Measurements from ENCODE around the gene ATMIN.

The ATMIN gene

DNA sequence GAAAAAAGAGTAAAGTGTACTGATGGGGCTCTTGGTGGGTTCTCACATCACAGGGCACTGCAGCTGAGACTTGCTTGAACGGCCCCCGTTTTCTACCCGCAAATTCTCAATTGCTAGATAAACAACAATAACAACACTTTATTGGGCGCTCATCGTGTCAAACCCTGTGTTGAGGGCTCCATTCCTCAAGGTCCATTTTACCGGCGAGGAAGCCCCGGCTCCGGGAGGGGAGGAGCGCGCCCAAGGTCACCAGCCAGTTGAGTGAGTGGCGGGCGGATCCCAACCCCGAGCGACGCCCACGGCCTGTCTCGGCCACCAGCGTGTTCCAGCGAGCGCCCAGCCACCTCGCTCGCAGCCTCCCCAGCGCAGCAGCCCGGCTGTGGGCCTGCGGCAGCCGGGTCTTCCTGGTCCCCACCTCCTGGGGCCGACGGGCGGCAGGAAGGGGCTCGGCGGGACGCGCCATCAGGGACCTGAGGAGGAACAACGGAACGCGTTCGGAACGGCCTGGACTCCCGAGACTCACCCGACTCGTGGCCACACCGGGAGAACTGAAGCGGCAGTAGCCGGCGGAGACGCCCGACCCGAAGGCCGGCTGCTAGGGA lies 29.3 kb upstream of the ATMIN start:
- DNase-seq (ENCODE audit: low spot score) = peak; percentile 71

DNA sequence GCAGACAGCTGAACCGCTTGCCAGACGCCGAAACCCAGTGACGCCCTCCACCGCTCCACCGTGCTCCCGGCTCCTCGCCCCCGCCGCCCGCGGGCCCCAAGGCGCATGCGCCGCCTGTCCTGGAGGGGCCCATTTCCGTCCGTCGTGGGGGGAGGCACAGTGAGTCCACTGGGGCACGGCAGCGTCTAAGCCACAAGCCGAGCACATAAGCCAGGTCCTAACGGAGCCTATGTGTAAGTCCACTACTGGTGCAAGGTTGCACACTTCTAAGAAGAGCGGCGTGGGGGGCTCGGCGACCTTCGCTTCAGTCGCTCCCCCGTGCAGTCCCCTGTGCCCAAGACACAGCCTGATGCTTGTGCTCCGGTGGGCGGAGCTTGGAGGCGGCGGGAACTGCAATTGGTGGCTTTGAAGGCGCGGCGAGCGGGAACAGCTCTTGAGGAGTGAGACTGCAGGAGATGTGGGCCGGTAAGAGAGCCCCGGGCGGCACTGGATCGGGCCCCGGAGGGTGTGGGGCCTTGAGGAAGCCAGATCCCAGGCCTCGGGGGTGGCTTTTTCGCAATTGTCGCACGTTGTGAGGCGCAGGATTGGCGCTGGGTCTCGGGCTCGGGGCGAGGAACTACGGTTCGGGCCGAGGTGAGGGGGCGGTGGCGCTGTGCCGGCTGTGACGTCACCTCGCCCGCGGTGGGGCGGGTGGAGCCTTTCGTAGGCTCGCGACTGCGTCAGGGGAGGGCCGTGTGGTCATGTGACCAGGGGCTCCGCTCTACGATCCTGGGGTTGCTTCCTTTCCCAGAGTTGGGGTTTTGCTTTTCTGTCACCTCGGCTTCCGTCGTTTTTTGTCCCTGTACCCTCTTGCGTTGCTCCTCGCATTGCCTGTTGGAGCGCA lies 28.6 kb upstream of the ATMIN start, which contains the start of the genes CENPN and CMC2:
Gene CENPN (plus strand): TSS at position 402 of the 883 bp plus-strand sequence. CDS start 4,726 bp downstream, outside the sequence.
Gene CMC2 (minus strand): TSS at position 73 of the 883 bp plus-strand sequence. CDS start 9,491 bp downstream, outside the sequence.
- DNase-seq (ENCODE audit: low spot score) = peak; percentile 96

DNA sequence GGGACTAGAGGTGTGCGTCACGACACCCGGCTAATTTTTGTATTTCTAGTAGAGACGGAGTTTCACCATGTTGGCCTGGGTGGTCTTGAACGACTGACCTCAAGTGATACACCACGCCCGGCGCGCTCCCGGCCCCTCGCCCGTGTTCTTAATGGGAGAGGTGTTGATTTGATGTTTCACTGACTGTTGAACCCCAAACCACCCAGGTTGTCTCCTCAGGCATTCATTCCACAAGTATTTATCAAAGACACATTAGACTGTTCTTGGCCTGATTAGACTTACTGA lies 27.2 kb upstream of the ATMIN start:
- no peak for DNase-seq (ENCODE audit: low spot score)

DNA sequence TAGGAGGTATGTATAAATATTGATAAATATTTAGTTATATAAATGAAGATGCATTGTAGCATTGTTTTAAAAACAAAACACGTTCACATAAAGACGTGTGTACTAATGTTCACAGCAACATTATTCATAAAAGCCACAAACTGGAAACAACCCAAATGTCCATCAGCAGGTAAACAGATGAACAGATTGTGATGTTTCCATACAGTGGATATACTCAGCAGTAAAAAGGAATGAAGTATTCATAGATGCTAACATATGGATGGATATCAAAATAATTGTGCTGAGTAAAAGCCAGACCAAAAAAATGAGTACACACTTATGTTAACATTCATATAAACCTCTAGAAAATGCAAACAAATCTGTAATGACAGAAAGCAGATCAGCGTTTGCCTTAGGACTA lies 22.7 kb upstream of the ATMIN start:
- DNase-seq (ENCODE audit: low spot score) = no peak

DNA sequence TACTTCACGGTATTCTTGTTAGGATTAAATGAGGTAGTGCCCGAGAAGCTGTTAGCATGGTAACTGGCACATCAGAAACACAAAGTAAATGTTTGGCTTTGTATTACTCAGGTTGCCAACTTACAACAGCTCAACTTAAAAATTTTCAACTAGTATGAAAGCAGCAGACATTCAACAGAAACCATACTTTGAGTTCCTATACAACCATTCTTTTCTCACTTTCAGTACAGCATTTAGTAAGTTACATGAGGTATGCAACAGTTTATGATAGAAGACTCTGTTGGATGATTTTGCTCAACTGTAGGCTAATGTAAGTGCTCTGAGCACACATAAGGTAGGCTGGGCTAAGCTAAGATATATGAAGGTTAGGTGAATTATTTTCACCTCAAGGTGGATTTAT lies 21.0 kb upstream of the ATMIN start:
- DNase-seq (ENCODE audit: low spot score) = no peak

DNA sequence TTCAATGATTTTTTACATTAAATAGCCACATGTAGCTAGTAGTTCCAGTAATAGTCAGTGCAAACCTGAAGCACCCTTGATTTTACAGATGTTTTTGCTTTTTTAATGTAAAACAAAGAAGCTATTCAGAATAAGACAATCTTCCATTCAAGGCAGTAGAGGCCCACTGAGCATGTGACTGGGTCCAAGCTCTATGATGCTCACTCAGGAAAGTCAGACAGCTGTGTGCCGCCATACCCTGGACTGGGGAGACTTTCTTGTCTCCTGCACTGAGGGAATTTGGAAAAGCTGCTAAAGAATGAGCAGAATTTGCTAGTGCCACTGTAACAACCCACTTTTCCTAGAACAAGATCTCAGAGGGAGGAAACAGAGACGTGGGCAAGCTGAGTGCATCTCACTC lies 17.1 kb upstream of the ATMIN start:
- DNase-seq (ENCODE audit: low spot score) = no peak

DNA sequence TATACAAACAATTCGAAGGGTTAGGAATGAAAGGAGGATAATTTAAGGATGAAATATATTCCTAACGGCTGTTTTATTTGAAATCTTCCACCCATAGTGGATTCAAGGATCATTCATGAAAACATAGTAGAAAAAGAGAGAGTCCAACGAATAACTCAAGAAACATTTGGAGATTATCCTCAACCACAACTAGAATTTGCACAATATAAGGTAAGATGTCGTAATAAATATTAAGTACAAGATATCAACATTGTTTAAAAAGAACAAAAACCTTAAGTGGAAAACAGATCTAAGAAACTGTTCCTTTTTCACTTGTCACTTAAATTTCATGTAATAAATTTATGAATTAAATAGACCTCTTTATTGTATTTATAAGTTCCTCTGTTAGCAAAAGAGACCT lies 9.2 kb upstream of the ATMIN start:
- DNase-seq (ENCODE audit: low spot score) = no peak

DNA sequence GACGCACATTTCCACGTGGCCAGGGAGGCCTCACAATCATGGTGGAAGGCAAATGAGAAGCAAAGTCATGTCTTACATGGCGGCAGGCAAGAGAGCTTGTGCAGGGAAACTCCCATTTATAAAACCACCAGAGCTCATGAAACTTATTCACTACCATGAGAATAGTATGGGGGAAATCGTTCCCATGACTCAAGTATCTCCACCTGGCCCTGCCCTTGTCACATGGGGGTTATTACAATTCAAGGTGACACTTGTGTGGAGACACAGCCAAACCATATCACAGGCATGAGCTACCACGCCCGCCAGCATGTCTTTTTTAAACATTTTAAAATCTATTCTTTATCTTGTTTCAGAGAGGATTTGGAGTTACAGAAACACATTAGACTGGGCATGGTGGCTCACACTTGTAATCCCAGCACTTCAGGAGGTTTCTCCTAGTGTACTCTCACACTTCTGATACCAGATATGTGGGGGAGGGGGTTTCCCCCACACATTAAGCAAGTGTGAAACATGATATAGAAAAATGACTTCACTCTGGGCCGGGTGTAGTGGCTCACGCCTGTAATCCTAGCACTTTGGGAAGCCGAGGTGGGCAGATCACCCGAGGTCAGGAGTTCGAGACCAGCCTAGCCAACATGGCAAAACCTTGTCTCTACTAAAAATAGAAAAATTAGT lies 5.6 kb upstream of the ATMIN start:
- no peak for DNase-seq (ENCODE audit: low spot score)

DNA sequence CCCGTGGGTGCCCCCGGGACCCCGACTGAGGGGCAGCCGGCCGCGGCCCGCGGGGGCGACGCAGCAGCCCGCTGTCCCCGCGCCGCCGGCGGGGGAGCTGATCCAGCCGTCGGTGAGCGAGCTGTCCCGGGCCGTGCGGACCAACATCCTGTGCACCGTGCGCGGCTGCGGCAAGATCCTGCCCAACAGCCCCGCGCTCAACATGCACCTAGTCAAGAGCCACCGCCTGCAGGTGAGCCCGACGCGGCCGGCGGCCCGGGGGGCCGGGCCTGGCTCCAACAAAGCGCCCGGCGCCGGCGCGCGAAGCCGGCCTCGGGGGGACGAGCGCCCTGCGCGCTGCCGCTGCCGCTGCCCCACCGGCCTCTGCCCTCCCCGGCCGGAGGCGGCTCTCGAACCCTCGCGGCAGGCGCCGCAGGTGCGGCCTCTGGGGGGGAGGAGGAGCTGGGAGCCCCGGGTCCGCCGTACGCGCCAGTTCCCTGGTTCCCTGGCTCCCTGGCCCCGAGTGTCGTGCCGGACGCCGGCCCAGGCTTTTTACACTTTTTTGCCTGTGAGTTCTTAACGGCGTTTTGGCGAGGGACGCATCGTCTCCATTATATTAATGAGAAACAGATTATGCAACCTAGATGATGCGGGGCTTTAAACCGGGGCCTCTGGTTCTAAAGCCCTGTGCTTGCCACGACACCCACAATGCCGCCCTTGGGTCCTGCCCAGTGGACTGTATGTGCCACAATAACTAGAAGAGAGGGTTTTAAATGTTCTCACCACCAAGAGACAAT lies 521 bp downstream of the ATMIN start:
- DNase-seq (ENCODE audit: low spot score) = peak; percentile 16

DNA sequence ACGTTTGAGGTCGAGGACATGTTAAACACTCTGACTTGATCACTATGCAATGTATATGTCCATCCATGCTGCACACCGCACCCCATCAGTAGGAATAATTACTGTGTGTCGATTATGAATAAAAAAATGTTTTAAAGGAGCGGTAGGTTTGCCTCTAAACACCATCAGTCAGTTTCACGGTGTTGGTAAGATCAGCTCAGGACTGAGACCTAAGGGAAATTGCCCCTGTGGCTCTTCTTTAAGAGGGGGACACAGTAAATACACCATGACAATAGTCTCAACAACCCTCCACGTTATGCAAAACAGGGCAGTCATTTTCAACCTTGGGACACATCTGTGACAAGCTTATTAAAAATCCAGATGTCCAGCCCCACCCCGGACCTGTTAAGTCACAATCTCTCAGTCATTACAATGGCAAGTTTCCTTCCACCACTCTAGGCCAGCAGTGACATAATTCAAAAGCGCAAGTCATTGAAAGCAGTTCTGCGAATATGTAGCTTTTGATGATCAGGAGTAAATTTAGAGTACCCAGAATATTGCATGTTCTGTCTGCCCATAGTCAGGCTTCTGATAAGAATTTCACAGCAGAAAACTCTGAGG lies 1.2 kb downstream of the ATMIN start:
- DNase-seq (ENCODE audit: low spot score) = peak; percentile 4

DNA sequence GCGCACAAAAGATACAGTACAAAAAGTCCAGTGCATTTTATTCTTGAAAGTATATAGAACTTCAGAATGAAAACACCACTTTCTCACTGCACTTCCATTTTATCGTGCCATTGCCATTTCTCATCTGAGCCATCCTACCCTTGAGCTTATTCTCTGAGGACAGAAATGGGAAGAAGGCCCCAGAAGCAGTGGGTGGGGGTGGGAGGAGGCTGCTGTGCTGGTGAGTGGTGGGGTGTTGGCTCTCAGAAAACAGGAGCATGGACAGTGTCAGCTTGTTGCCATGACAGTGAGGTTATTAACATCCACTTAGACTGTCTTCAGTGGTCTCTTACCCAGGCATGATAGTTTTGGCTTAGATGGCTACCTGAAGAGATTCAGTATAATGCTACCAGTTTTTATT lies 4.5 kb downstream of the ATMIN start:
- no peak for DNase-seq (ENCODE audit: low spot score)

DNA sequence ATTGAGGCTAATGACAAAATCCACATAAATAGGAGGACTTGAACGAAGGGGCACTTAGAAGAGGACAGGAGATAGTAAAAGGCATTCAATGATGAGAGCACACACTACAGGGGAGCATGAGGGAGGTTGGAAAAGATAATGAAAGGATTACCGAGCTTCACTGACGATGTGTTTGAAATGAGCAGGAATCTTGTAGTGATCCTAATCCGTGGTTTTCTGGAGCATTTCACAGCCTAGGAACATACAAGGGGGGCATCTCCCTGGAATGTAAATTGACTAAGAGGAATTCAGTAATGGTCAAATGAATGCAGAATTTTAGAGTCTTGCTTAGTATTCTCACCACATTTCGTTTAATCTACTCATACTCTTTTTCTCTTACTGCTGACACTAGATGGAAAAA lies 5.2 kb downstream of the ATMIN start:
- DNase-seq (ENCODE audit: low spot score) = no peak

DNA sequence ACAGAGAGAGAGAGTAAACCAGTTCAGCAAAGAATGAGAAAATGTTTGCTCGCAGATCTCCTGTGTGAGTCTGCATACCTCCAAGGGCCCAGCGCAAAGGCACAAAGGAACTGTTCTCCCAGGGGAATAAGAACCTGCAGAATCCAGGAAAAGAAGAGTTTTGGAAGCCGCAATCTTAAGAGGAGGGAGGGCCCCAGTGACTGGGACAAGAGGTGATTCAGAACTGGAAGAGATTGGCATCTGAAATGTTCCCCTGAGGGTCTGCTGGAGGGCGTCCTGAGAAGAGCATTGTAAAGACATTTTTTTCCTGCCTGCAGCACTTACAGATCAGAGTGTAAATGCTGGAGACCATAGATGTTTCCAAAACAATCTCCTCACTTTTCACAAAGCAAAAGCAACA lies 6.1 kb downstream of the ATMIN start:
- DNase-seq (ENCODE audit: low spot score) = no peak

DNA sequence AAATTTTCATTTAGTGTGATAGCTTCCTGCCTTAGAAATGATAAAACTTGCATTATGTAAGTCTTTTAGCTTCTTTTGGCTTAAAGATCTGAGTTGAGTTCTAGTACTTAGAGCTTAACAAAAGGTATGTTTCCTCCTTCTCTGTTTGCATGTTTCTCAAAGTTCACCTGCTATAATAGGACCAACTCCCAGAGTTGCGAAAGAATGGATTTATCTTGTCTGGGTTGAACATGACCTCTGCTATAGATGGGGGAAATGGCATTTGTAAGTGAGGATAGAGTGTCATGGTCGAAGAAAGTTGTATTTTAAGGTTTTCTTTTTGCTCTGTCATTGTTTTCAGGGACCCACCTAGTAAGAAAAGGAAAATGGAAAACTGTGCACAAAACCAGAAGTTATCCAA lies 7.2 kb downstream of the ATMIN start:
- no peak for DNase-seq (ENCODE audit: low spot score)

DNA sequence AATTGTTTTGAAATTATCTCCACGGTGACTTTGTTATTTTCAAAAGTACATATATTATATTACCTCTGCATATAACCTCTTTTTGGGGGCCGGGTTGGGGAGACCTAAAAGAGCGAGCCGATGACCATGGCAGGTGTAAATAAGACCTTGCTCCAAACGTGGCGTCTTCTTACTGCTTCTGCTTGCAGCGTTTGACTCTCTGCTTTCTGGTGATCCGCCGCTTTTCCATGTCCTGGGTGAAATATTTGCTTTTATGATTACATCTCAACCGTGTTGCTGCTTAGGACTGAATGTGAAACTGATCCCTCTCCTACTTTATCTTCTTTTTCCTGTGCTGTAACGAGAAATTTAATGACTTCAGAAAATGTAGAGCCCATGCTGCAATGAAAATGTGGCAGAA lies 18.1 kb downstream of the ATMIN start:
- DNase-seq (ENCODE audit: low spot score) = no peak

DNA sequence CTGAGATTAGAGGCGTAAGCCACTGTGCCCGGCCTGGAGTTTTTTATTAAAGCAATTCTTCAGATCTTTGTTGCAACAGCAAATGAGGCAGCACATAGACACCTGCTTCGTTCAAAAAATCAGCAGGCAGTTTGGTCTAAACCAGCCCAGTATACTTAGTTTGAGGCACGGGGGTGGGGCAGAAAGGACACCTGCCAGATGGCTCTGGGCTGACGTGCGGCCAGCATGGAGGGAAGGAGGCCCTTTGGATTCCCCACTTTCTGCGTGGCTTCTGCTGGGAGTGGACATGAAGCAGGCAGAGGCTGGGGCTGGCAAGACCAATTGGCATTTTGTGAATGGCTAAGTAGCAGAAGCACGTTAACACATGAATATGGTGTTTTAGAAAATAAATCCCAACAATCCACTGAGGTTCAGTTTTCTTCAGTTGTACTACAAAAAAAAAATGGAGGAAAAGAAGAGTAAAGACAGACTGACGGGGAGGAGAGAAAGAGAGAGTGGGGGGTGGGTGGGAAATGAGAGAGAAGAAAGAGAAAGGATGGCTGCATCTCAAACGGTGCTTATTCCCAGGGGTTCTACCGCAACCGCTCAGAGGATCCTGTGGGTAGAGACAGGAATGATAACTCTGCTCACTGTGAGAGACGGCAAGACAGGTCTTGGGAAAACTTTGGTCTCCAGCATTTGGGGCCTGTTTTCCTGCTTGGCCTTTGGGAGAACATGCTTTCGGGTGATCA lies 25.1 kb downstream of the ATMIN start:
- no peak for DNase-seq (ENCODE audit: low spot score)

DNA sequence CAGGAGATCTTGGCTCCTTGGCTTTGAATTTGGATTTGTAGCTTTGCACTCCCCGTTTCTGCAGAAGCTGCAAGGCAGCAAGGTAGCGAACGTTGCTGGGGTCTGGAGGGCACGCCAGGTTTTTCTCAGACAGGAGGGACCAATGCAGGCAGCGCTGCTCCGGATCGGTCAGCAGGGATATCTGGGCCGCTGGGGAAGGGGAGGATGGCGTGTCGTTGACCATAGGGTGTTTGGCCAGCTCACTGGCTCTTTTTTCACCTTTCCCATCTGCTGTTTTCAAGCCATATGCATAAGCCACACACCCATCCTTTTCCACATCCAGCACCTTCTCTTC lies 25.6 kb downstream of the ATMIN start:
- DNase-seq (ENCODE audit: low spot score) = no peak

DNA sequence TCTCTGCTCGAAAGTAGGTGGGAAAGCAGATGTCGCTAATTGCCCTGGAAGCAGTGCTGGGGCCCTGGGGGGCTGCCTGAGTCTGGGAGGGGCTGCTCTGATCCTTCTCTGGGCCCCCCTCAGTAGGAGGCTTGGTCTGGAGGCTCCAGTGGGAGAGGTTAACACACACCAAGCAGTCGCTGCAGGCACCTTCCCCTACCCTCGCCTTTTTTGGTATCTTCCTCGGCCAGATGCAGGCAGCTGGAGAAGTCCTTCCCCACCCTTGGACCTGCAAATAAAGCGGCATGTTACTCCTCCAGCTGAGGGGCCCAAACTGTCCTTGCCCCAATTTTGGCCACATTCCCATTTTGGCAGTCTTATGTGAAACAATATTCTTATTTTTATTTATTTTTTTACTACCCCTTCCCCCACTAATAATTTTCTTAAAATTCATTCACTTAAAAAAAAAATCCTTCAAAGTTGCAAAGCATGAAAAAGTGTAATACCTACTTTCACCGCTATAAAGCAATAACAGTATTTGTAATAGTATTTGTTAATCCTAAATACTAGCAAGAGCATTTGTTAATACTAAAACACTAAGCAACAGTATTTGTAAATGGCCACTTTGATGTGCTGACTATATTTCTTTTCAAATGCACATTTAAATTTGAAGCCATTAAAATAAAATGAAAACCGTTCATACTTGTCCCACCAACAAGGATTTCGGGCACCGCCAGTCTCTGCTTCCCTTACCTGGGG lies 26.4 kb downstream of the ATMIN start:
- DNase-seq (ENCODE audit: low spot score) = no peak

DNA sequence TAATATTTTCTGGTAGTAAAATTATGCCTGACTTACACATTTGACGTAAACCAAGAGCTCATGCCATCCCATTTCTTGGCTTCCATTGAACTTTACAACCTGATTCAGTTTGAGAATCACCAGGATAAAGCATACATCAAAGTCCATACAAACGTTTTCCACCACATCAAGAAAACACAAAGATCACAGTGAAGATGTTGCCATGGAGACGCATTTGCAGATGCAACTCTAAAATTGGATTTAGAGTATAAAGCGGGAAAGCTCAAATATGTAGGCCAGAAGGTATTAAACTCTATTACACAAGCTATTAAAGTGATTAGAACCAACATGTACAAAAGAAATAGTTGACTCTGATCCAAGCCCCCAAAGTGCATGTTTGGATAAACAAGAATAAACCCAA lies 31.0 kb downstream of the ATMIN start:
- no peak for DNase-seq (ENCODE audit: low spot score)

DNA sequence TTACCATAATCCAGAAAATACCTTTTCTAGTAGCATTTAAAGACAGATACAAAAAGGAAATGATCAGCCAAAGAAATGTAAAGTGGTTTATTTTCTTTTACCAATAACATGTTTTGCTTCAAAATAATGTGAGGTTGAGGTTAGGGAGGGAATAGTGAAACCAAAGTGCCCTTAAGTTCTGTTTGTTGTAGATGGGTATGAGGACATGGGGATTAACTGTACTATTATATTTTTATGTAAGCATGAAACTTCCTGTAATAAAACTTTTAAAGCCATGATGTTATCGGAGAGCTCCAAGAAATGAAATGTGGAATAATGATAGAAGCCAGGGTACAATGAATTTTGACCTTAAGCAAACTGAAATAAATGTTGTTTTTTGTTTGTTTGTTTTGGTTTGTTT lies 31.5 kb downstream of the ATMIN start:
- no peak for DNase-seq (ENCODE audit: low spot score)

DNA sequence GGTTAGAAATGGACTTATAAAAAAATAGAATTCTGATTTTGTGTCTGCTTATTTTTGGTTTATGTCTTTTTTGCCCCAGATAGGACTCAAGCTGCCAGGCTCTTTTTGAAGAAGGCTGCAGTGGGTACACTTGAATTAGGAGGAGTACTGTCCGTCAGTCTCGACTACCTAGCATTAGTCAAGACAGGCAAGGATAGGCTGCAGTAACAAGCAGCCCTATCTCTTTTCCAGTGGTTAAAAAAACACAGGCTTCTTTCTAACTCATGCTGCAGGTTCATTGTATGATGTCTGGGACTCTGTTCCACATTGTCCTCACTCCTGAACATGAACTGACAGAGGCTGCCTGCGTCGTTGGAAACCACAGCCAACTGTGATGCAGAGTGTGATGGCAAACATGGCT lies 33.4 kb downstream of the ATMIN start:
- DNase-seq (ENCODE audit: low spot score) = no peak

Measured in LoVo (cell line).